Adrenal gland (tissue), 5 donors: Measurements from ENCODE around the gene TSPAN3.

Experiments used
- POLR2A ChIP-seq, 2 donors: fragments of 450-650 bp; IDR thresholded peaks; one replicate each; pipeline ENCODE4 v1.6.1; 2017; ENCODE audit warnings: antibody characterized with exemption in 2 of 2, mild to moderate bottlenecking in 2 of 2, moderate library complexity in 1 of 2
- TF ChIP-seq, protein P1 (sequence below), 6 experiments: fragments of 450-650 bp in 4 of 6; fragments of 200-600 bp in 2 of 6; sonication (generic) in 1 of 6; IDR thresholded peaks; 1 replicate in 5 of 6; 2 replicates in 1 of 6; pipeline versions ENCODE4 v1.5.1 to v1.8.0; 2016 to 2021; ENCODE audit warnings: antibody characterized with exemption in 6 of 6, mild to moderate bottlenecking in 2 of 6, moderate library complexity in 1 of 6
- donor health status: DM: no; HTN: no; CAD: no.

DNA sequence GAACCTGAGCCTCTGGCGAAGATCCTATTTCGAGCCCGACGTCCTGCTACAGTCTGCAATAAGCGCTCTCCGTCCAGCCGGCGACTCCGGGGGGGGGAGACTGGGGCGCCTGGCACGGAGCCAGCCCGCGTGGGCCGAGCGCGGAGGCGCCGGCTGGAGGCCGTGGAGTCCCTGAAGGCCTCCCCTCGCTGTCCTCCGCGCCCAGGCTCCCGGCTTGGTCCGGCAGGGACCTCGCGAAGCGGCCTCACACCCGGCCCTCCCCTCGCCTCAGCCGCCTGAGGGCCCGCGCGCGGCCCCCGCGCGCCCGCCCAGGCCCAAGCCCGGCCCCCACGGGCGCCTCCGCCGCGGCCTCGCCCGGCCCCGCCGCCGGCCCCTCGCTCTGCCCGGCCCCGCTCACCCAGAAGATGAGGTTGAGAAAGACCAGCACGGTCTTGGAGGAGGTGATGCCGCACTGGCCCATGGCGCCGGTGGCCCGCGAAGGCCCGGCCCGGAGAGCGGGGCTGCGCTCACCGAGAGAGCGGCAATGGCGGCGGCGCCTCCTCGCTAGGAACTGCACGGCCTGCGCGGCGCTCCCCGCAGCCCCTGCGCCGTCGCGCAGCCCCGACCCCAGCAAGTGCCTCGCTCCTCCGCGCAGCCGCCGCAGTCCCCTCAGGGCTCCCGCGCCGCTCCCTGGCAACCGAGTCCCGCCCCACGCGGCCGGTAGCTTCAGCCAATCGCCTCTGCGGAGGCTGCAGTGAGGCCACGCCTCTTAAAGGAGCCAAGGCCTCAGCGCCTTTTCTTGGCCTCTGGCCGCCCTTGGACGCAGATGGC, at the start of gene TSPAN3:
- TF ChIP-seq, protein P1, sequence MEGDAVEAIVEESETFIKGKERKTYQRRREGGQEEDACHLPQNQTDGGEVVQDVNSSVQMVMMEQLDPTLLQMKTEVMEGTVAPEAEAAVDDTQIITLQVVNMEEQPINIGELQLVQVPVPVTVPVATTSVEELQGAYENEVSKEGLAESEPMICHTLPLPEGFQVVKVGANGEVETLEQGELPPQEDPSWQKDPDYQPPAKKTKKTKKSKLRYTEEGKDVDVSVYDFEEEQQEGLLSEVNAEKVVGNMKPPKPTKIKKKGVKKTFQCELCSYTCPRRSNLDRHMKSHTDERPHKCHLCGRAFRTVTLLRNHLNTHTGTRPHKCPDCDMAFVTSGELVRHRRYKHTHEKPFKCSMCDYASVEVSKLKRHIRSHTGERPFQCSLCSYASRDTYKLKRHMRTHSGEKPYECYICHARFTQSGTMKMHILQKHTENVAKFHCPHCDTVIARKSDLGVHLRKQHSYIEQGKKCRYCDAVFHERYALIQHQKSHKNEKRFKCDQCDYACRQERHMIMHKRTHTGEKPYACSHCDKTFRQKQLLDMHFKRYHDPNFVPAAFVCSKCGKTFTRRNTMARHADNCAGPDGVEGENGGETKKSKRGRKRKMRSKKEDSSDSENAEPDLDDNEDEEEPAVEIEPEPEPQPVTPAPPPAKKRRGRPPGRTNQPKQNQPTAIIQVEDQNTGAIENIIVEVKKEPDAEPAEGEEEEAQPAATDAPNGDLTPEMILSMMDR (IDR thresholded peaks at IDR 0.05) = no peak
- TF ChIP-seq POLR2A (IDR thresholded peaks at IDR 0.05) = peak; percentile 83 to 91
